Fibroblast of lung (primary cell): ENCODE measurements around the gene STXBP6. TPM values are rescaled to one million over a fixed set of nuclear protein-coding genes. Genes with fewer than 3 reads are reported as not detected.

Experiments
- DNase-seq, 2 donors: peaks; one replicate each; pipeline versions ENCODE4 v3.0.0 to v3.0.0-alpha.2; 2010; ENCODE audit warnings: low read depth in 2 of 2
- H2AFZ ChIP-seq: 2 replicates; pipeline ENCODE4 v1.5.1; 2012; ENCODE audit warnings: low read length, control low read depth, inconsistent platforms
- H3K27ac ChIP-seq: 2 replicates; pipeline ENCODE4 v1.5.1; 2011; ENCODE audit warnings: low read length, control low read depth; ENCODE audit not compliant: insufficient read depth
- H3K27me3 ChIP-seq: 2 replicates; pipeline ENCODE4 v1.5.1; 2011; ENCODE audit warnings: mild to moderate bottlenecking, low read length; ENCODE audit not compliant: control insufficient read depth, insufficient read depth
- H3K36me3 ChIP-seq: 2 replicates; pipeline ENCODE4 v1.5.1; 2011; ENCODE audit warnings: low read length; ENCODE audit not compliant: control insufficient read depth, insufficient read depth
- H3K4me1 ChIP-seq: 2 replicates; pipeline ENCODE4 v1.5.1; 2011; ENCODE audit warnings: low read length; ENCODE audit not compliant: control insufficient read depth, insufficient read depth; ENCODE audit errors: extremely low read depth
- H3K4me2 ChIP-seq: 2 replicates; pipeline ENCODE4 v1.5.1; 2011; ENCODE audit warnings: low read length, control low read depth; ENCODE audit not compliant: insufficient read depth; ENCODE audit errors: extremely low read depth
- H3K4me3 ChIP-seq, 4 experiments: fragments of 200-600 bp in 1 of 4; sonication (generic) in 1 of 4; replicated peaks in 1 of 4; 2 replicates each; pipeline ENCODE4 v1.5.1; 2011 to 2016; ENCODE audit warnings: low read length in 4 of 4, low read depth in 3 of 4, mild to moderate bottlenecking in 3 of 4, control low read depth in 2 of 4, inconsistent platforms in 1 of 4, mixed read lengths in 1 of 4; ENCODE audit not compliant: insufficient read depth in 1 of 4; ENCODE audit errors: control extremely low read depth in 1 of 4
- H3K79me2 ChIP-seq: 2 replicates; pipeline ENCODE4 v1.5.1; 2012; ENCODE audit warnings: mild to moderate bottlenecking, low read length, inconsistent platforms; ENCODE audit not compliant: control insufficient read depth, insufficient read depth
- H3K9ac ChIP-seq: 2 replicates; pipeline ENCODE4 v1.5.1; 2011; ENCODE audit warnings: mild to moderate bottlenecking, low read length, control low read depth; ENCODE audit not compliant: insufficient read depth
- H3K9me3 ChIP-seq: 2 replicates; pipeline ENCODE4 v1.5.1; 2012; ENCODE audit warnings: low read depth, low read length; ENCODE audit not compliant: control insufficient read depth, insufficient read depth
- H4K20me1 ChIP-seq: 2 replicates; pipeline ENCODE4 v1.5.1; 2011; ENCODE audit warnings: low read length; ENCODE audit not compliant: control insufficient read depth, insufficient read depth; ENCODE audit errors: extremely low read depth
- EZH2 ChIP-seq: IDR thresholded peaks from 2 replicates; pipeline ENCODE4 v1.5.1; 2012; ENCODE audit warnings: low read length, control low read depth, mild to moderate bottlenecking; ENCODE audit errors: missing control alignments
- polyA plus RNA-seq, 2 donors: library from polyadenylated mRNA; depleted of rRNA in 1 of 2; stranded (reverse) in 1 of 2; unstranded in 1 of 2; fragments of >200 nt; gene quantifications; 2 replicates each; pipeline ENCODE4 v1.2.1, GENCODE V29; 2011 to 2012; ENCODE audit warnings: missing spikeins in 1 of 2
- total RNA-seq: library from RNA; depleted of rRNA; stranded (reverse); fragments of >200 nt; gene quantifications from 2 replicates; pipeline ENCODE4 v1.2.1, GENCODE V29; 2014
- TF ChIP-seq, protein P1 (sequence below), 2 donors: IDR thresholded peaks in 1 of 2; conservative IDR thresholded peaks in 1 of 2; 1 replicate in 1 of 2; 2 replicates in 1 of 2; pipeline ENCODE4 v1.5.1; 2011 to 2012; ENCODE audit warnings: low read length in 2 of 2, control low read depth in 1 of 2, inconsistent platforms in 1 of 2, low read depth in 1 of 2, mild to moderate bottlenecking in 1 of 2

STXBP6 gene
- total and polyA plus RNA-seq, 2 donors (not counting 1 experiment from before 2014, with no cell fraction given): 4.5 to 17.8 TPM

DNA sequence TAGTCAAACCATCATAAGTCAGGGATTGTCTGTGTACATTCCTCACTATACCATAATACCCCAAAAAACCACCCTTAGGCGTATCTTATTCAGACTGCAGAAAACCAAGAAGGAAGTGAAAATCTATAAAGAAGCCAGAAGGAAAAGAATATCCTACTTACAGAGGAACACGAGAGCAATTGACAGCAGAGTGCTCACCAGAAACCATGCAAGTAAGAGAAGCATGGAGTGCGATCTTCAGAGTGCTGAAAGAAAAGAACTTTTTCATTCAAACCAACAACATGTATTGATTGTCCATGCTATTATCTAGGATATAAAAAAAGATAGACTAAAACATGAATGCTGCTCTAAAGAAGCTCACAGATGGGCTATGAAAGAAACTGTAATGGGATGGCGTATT lies 50.8 kb downstream of the STXBP6 start:
- H4K20me1 ChIP-seq: no peaks in the 10 kb centered on the region
- H3K27me3 ChIP-seq: no peaks in the 10 kb centered on the region
- TF ChIP-seq, protein P1, sequence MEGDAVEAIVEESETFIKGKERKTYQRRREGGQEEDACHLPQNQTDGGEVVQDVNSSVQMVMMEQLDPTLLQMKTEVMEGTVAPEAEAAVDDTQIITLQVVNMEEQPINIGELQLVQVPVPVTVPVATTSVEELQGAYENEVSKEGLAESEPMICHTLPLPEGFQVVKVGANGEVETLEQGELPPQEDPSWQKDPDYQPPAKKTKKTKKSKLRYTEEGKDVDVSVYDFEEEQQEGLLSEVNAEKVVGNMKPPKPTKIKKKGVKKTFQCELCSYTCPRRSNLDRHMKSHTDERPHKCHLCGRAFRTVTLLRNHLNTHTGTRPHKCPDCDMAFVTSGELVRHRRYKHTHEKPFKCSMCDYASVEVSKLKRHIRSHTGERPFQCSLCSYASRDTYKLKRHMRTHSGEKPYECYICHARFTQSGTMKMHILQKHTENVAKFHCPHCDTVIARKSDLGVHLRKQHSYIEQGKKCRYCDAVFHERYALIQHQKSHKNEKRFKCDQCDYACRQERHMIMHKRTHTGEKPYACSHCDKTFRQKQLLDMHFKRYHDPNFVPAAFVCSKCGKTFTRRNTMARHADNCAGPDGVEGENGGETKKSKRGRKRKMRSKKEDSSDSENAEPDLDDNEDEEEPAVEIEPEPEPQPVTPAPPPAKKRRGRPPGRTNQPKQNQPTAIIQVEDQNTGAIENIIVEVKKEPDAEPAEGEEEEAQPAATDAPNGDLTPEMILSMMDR (conservative IDR thresholded peaks at IDR 0.05 in 1 of 2, IDR thresholded peaks at IDR 0.05 in 1 of 2; ENCODE audit: low read depth in 1 of 2, low read length in 2 of 2): no peak
- no peak for TF ChIP-seq EZH2
- no peaks in the 10 kb centered on the region for H3K79me2 ChIP-seq
- no peaks in the 10 kb centered on the region for H3K36me3 ChIP-seq
- no peak overlapping the region for H3K4me2 ChIP-seq
- no peak overlapping the region for H3K27ac ChIP-seq
- no peak overlapping the region for H2AFZ ChIP-seq
- H3K9ac ChIP-seq: no peak overlapping the region
- no peaks in the 10 kb centered on the region for H3K4me1 ChIP-seq
- DNase-seq: no peak
- H3K9me3 ChIP-seq: no peaks in the 10 kb centered on the region
- H3K4me3 ChIP-seq: no peak overlapping the region

GRCh38 chr14:24996930-24997725 lies 52.8 kb downstream of the STXBP6 start:
- H3K36me3 ChIP-seq: no peaks in the 10 kb centered on the region
- no peak overlapping the region for H3K9ac ChIP-seq
- no peak overlapping the region for H2AFZ ChIP-seq
- no peak for DNase-seq
- H3K79me2 ChIP-seq: no peaks in the 10 kb centered on the region
- no peak overlapping the region for H3K27ac ChIP-seq
- TF ChIP-seq, protein P1 (conservative IDR thresholded peaks at IDR 0.05 in 1 of 2, IDR thresholded peaks at IDR 0.05 in 1 of 2; ENCODE audit: low read depth in 1 of 2, low read length in 2 of 2): no peak
- TF ChIP-seq EZH2: no peak
- no peaks in the 10 kb centered on the region for H3K4me1 ChIP-seq
- H3K27me3 ChIP-seq: no peaks in the 10 kb centered on the region
- H3K9me3 ChIP-seq: no peaks in the 10 kb centered on the region
- no peak overlapping the region for H3K4me2 ChIP-seq
- H3K4me3 ChIP-seq: no peak overlapping the region
- no peaks in the 10 kb centered on the region for H4K20me1 ChIP-seq

DNA sequence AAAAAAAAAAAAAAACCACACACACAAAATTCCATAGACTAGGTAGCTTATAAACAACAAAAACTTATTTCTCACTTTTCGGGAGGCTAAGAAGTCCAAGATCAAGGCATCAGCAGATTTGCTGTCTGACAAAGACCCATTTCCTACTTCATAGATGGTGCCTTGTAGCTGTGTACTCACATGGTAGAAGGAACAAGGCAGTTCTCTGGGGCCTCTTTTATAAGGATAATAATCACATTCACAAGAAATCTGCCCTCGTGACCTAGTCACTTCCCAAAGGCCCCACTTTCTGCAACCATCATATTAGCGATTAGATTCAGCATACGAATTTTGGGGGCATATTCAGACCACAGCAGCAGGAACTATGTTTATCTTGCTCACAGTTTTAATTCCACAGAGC lies 54.9 kb downstream of the STXBP6 start:
- no peaks in the 10 kb centered on the region for H3K36me3 ChIP-seq
- H2AFZ ChIP-seq: no peak overlapping the region
- no peaks in the 10 kb centered on the region for H3K4me1 ChIP-seq
- no peak overlapping the region for H3K27ac ChIP-seq
- H4K20me1 ChIP-seq: no peaks in the 10 kb centered on the region
- H3K4me2 ChIP-seq: no peak overlapping the region
- H3K9ac ChIP-seq: no peak overlapping the region
- H3K4me3 ChIP-seq: no peak overlapping the region
- no peaks in the 10 kb centered on the region for H3K79me2 ChIP-seq
- H3K27me3 ChIP-seq: no peaks in the 10 kb centered on the region
- no peak for DNase-seq
- H3K9me3 ChIP-seq: no peaks in the 10 kb centered on the region
- TF ChIP-seq, protein P1 (conservative IDR thresholded peaks at IDR 0.05 in 1 of 2, IDR thresholded peaks at IDR 0.05 in 1 of 2; ENCODE audit: low read depth in 1 of 2, low read length in 2 of 2): no peak
- no peak for TF ChIP-seq EZH2
